DOHH2 (cell line): Measurements from ENCODE around the gene NSL1.
A peak's percentile ranks its signal among the peaks of the same experiment; 100 is the strongest.

ENCODE experiments used
- H3F3A ChIP-seq: fragments of 200-600 bp; sonication (generic), shearing (Covaris generic); 2 replicates; pipeline ENCODE4 v1.6.0; 2016; ENCODE audit warnings: antibody characterized with exemption, mild to moderate bottlenecking; ENCODE audit not compliant: control insufficient read depth, insufficient read depth
- H3K27ac ChIP-seq: fragments of 200-600 bp; sonication (generic); 2 replicates; pipeline ENCODE4 v1.5.1; 2014; ENCODE audit warnings: low read depth, mild to moderate bottlenecking, low read length, moderate library complexity
- H3K27me3 ChIP-seq: fragments of 200-600 bp; sonication (generic); 2 replicates; pipeline ENCODE4 v1.6.1; 2014; ENCODE audit warnings: mild to moderate bottlenecking, low read length, mixed read lengths; ENCODE audit not compliant: control insufficient read depth
- H3K36me3 ChIP-seq: fragments of 200-600 bp; sonication (generic); 2 replicates; pipeline ENCODE4 v1.6.1; 2014; ENCODE audit warnings: mild to moderate bottlenecking, low read length, moderate library complexity, mixed read lengths; ENCODE audit not compliant: control insufficient read depth
- H3K4me1 ChIP-seq: fragments of 200-600 bp; sonication (generic); 2 replicates; pipeline ENCODE4 v1.6.1; 2014; ENCODE audit warnings: mild to moderate bottlenecking, low read length, mixed read lengths; ENCODE audit not compliant: control insufficient read depth
- H3K4me2 ChIP-seq: fragments of 200-600 bp; sonication (generic); 2 replicates; pipeline ENCODE4 v1.6.0; 2014; ENCODE audit warnings: mild to moderate bottlenecking, low read length, moderate library complexity
- H3K4me3 ChIP-seq: fragments of 200-600 bp; sonication (generic); 2 replicates; pipeline ENCODE4 v1.5.1; 2014; ENCODE audit warnings: mild to moderate bottlenecking, low read length, mixed read lengths
- H3K79me2 ChIP-seq: fragments of 200-600 bp; sonication (generic); 2 replicates; pipeline ENCODE4 v1.6.1; 2014; ENCODE audit warnings: mild to moderate bottlenecking, low read length, mixed read lengths; ENCODE audit not compliant: control insufficient read depth
- H3K9me2 ChIP-seq: fragments of 200-600 bp; sonication (generic); replicated peaks from 2 replicates; pipeline ENCODE4 v1.6.1; 2014; ENCODE audit warnings: mild to moderate bottlenecking, low read length, mixed read lengths; ENCODE audit not compliant: control insufficient read depth
- H3K9me3 ChIP-seq: fragments of 200-600 bp; sonication (generic); 2 replicates; pipeline ENCODE4 v1.6.1; 2014; ENCODE audit warnings: antibody characterized with exemption, low read length, mixed read lengths; ENCODE audit not compliant: control insufficient read depth, insufficient read depth
- H4K20me1 ChIP-seq: fragments of 200-600 bp; sonication (generic); 2 replicates; pipeline ENCODE4 v1.6.0; 2014; ENCODE audit warnings: low read depth, mild to moderate bottlenecking, antibody characterized with exemption, low read length, moderate library complexity; ENCODE audit not compliant: control insufficient read depth, insufficient read depth
- EZH2phosphoT487 ChIP-seq: fragments of 200-600 bp; sonication (generic); IDR thresholded peaks from 2 replicates; pipeline ENCODE4 v1.6.1; 2017; ENCODE audit warnings: borderline replicate concordance, mild to moderate bottlenecking, antibody characterized with exemption, low read length, moderate library complexity, mixed read lengths
- TF ChIP-seq, protein P1 (sequence below): fragments of 200-600 bp; sonication (generic); IDR thresholded peaks from one replicate; pipeline ENCODE4 v1.5.1; 2014; ENCODE audit warnings: antibody characterized with exemption, mild to moderate bottlenecking, low read depth, low read length; ENCODE audit not compliant: poor library complexity, severe bottlenecking

NSL1 gene

DNA sequence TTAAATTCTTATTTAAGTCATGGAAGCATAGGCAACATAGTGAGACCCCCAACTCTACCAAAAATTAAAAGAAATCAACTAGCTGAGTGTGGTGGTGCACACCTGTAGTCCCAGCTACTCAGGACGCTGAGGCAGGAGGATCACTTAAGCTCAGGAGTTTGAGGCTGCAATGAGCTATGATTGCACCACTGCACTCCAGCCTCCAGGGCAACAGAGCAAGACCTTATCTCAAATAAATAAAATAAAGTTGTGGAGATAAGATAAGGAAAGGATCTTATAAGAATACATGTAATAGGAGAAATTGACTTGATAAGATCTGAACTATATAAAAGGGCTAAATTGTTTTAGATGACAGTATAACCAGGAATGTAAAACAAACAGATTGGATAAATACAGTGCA lies 89.7 kb downstream of the NSL1 start:
- Histone ChIP-seq H3K27me3 (peaks cover 79% of the 10 kb centered on the region), H3K27ac (no peak overlapping the region), H3K4me2 (no peak overlapping the region)

DNA sequence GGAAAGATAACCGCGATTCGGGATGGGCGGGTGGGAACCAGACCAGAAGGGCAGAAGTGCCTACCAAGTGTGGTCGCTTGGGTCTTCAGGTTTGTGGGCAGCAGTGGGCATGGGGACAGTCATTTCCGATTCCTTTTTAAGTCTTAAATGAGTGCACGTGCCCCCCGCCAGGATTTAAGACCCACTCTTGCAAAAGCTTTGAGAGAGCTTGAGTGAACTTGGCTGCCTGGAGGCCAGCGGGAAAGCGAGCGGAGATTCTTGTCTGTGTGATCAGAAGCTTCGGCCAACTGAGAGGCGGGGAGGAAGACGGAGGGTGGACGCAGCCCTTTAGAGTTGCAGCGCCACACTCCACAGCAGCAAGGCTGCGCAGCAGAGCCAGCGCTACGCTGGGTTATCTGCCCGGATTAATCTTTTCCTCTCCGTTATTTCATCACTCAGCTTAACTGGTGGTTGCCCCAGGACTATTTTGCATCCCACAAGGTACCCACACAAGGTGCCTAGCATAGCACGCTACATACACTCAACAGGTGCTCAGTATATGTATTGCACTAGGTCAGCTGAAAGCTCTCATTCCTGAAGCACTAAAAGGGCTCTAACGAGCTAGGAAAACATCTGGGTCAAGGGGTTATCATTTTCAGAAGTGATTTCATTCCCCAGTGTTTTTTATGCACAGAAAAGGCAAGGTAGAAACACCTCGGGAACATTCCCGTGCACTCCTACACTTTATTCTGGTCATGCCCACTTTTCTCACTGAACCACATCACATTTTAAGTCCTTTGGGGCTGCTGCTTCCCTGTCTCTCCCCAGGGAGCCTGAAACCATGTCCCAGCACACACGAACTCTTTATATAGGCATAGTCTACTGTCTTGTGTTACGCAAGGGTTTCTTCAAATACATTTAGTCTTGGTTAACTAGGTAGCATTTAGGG lies 90.4 kb downstream of the NSL1 start:
- Histone ChIP-seq H3K79me2 (no peaks in the 10 kb centered on the region), H3K4me3 (no peak overlapping the region), H3K4me1 (peaks cover 36% of the 10 kb centered on the region), H3K27ac (no peak overlapping the region), H3K9me3 (no peaks in the 10 kb centered on the region), H3K36me3 (no peaks in the 10 kb centered on the region), H4K20me1 (no peaks in the 10 kb centered on the region), H3K9me2 (no peaks in the 10 kb centered on the region), H3K4me2 (peak overlapping the region; percentile 75; the same call in 1 of the 2 replicates), H3F3A (peaks cover 10% of the 10 kb centered on the region; the same call in 1 of the 2 replicates), H3K27me3 (peaks cover 86% of the 10 kb centered on the region)
- TF ChIP-seq, protein P1, sequence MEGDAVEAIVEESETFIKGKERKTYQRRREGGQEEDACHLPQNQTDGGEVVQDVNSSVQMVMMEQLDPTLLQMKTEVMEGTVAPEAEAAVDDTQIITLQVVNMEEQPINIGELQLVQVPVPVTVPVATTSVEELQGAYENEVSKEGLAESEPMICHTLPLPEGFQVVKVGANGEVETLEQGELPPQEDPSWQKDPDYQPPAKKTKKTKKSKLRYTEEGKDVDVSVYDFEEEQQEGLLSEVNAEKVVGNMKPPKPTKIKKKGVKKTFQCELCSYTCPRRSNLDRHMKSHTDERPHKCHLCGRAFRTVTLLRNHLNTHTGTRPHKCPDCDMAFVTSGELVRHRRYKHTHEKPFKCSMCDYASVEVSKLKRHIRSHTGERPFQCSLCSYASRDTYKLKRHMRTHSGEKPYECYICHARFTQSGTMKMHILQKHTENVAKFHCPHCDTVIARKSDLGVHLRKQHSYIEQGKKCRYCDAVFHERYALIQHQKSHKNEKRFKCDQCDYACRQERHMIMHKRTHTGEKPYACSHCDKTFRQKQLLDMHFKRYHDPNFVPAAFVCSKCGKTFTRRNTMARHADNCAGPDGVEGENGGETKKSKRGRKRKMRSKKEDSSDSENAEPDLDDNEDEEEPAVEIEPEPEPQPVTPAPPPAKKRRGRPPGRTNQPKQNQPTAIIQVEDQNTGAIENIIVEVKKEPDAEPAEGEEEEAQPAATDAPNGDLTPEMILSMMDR, result no peak
- TF ChIP-seq EZH2phosphoT487, result peak; percentile 86

More for the DNA sequence above, 89.7 kb downstream of the NSL1 start:
- Histone ChIP-seq H3K79me2 (no peaks in the 10 kb centered on the region), H3K9me2 (no peaks in the 10 kb centered on the region), H3K4me3 (no peak overlapping the region), H4K20me1 (no peaks in the 10 kb centered on the region), H3K9me3 (no peaks in the 10 kb centered on the region), H3F3A (peaks cover 10% of the 10 kb centered on the region; the same call in 1 of the 2 replicates), H3K36me3 (no peaks in the 10 kb centered on the region), H3K4me1 (peaks cover 29% of the 10 kb centered on the region)
- no peak for TF ChIP-seq EZH2phosphoT487
- TF ChIP-seq, protein P1, result no peak

DNA sequence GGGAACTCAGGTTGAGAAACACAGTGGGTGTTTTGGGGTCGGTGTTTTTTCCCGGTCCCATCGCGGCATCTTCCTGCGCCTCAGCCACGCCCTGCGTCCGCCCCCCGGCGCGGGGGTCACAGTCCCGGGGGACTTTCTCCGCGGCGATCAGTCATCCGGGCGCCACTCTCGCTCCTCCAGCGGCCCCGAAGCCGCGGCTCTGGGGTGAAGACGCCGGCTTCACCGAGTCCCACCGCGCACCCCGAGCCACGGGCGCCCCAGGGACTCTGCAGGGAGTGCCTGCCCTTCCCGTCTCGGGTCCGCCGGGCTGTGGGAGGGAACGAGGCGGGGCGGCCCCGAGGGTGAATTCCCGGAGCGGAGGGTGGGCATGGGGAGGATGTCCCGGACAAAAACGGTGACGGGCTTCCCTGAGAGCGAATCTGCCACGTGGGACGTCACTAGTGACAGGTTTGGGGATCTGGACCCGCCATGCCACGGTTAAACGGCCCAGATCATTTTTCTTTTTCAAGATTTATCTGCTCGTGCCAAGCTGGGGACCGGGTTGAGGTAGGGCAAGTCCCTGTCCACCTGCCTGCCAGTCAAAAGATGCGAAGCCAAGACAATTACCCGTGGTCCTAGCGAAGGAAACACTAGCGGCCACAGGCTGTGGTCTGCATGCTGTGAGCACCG lies 91.2 kb downstream of the NSL1 start:
- no peak overlapping the region for H3K27ac ChIP-seq
- peak; percentile 99; the same call in 1 of the 2 replicates for TF ChIP-seq EZH2phosphoT487
- TF ChIP-seq, protein P1, result no peak
- peaks cover 90% of the 10 kb centered on the region for H3K27me3 ChIP-seq
- H3K36me3 ChIP-seq, result no peaks in the 10 kb centered on the region
- H3K4me3 ChIP-seq, result peak overlapping the region; percentile 69
- no peaks in the 10 kb centered on the region for H3K9me2 ChIP-seq
- peaks cover 10% of the 10 kb centered on the region; the same call in 1 of the 2 replicates for H3F3A ChIP-seq
- no peaks in the 10 kb centered on the region for H4K20me1 ChIP-seq
- H3K9me3 ChIP-seq, result no peaks in the 10 kb centered on the region
- no peaks in the 10 kb centered on the region for H3K79me2 ChIP-seq
- H3K4me2 ChIP-seq, result peak overlapping the region; percentile 75
- H3K4me1 ChIP-seq, result peaks cover 36% of the 10 kb centered on the region
